Heart right ventricle (tissue), 16 donors: ENCODE measurements around the gene GZMM. TPM values are rescaled to one million over a fixed set of nuclear protein-coding genes. Genes with fewer than 3 reads are reported as not detected.
A peak's percentile ranks its signal among the peaks of the same experiment; 100 is the strongest.

Source experiments
- ATAC-seq, 8 donors: fragments of 200-7000 bp; cut with Tn5 transposase; one replicate each; pipeline ENCODE4 v1.9.1; 2020; ENCODE audit warnings: mild to moderate bottlenecking in 8 of 8, moderate library complexity in 8 of 8, moderate number of reproducible peaks in 1 of 8
- DNase-seq, 2 donors: peaks; one replicate each; pipeline ENCODE4 v3.0.0-alpha.2; 2020
- H3K27ac ChIP-seq, 10 donors: fragments of 200-600 bp; sonication (generic) in 2 of 10; one replicate each; pipeline versions ENCODE4 v1.5.0 to v1.8.0; 2020 to 2022; ENCODE audit warnings: mild to moderate bottlenecking in 3 of 10
- H3K27me3 ChIP-seq, 7 donors: fragments of 200-600 bp; one replicate each; pipeline ENCODE4 v1.8.0; 2021 to 2022; ENCODE audit warnings: mild to moderate bottlenecking in 2 of 7
- H3K36me3 ChIP-seq, 9 donors: fragments of 200-600 bp; sonication (generic) in 1 of 9; one replicate each; pipeline versions ENCODE4 v1.5.0 to v1.8.0; 2020 to 2022; ENCODE audit warnings: mild to moderate bottlenecking in 2 of 9
- H3K4me1 ChIP-seq, 9 donors: fragments of 200-600 bp; sonication (generic) in 1 of 9; one replicate each; pipeline versions ENCODE4 v1.5.0 to v1.8.0; 2020 to 2022; ENCODE audit warnings: mild to moderate bottlenecking in 4 of 9
- H3K4me3 ChIP-seq, 10 donors: fragments of 200-600 bp; sonication (generic) in 2 of 10; one replicate each; pipeline versions ENCODE4 v1.5.0 to v1.8.0; 2020 to 2022; ENCODE audit warnings: mild to moderate bottlenecking in 7 of 10, moderate library complexity in 2 of 10
- H3K9me3 ChIP-seq, 11 donors: fragments of 200-600 bp in 10 of 11; sonication (generic) in 2 of 11; one replicate each; pipeline versions ENCODE4 v1.5.0 to v1.8.0; 2013 to 2022; ENCODE audit warnings: mild to moderate bottlenecking in 2 of 11, control low read depth in 1 of 11, moderate library complexity in 1 of 11
- WGBS, 2 donors: extraction: QIAGEN DNeasy Blood & Tissue Kit; methylation state at CpG; one replicate each; pipeline ENCODE4 v1.1.7; 2013; ENCODE audit warnings: inconsistent platforms in 1 of 2; 5-methylcytosine and 5-hydroxymethylcytosine counted together
- intact Hi-C, 10 donors: fragments of 100-400 bp; cut with DNase I; formaldehyde crosslinking; loops; one replicate each; pipeline versions ENCODE4 v1.11.1 to v1.14.2; 2022
- polyA plus RNA-seq, 2 donors: library from polyadenylated mRNA; stranded (reverse); fragments of 200-250 nt; gene quantifications; one replicate each; pipeline ENCODE4 v1.2.3, GENCODE V29; 2013
- total RNA-seq, 10 donors: library from RNA; stranded (reverse); fragmentation: NEBNext Ultra II Directional in 3 of 10; extraction: Animal tissue kit (Norgen Biotek cat#: 25700) in 3 of 10; gene quantifications; one replicate each; pipeline versions ENCODE4 v1.2.1 to v1.2.4, GENCODE V29; 2021 to 2023
- TF ChIP-seq, protein P1 (sequence below), 9 donors: fragments of 200-600 bp; sonication (generic) in 2 of 9; IDR thresholded peaks; one replicate each; pipeline versions ENCODE4 v1.5.0 to v1.8.0; 2021 to 2022; ENCODE audit warnings: antibody characterized with exemption in 9 of 9, mild to moderate bottlenecking in 5 of 9, moderate library complexity in 1 of 9
- donor health status: Arrhythmogenic right ventricular cardiomyopathy.
- donor health status: ischemic (EF 13 %, LVEDD 7.1; RV severe dilation, severe dysfunction).
- donor health status: healthy with polysubstance abuse.
- donor health status: DM: no; HTN: yes; CAD: no.
- donor health status: DM: no; HTN: no; CAD: no.
- donor health status: ischemic (EF 25% LVEDD 6.9; RV normal size, moderate dysfunction).
- donor health status: ischemic (EF 25% LVEDD 5.7; RV mildly dilated, moderate dysfunction).
- donor health status: healthy.
- donor health status: DM: yes; HTN: yes; CAD: no.
- donor health status: Ischemic cardiomyopathy.
- donor health status: ischemic (EF 35%, LVEDD 5.7; RV mildly dilated, moderate dysfunction).
- donor health status: nonischemic (EF 11% LVEDD 7.7; RV severe dilation, severe dysfunction).
- donor health status: DM: yes; HTN: yes; CAD: no.
- donor health status: PGD.
- donor health status: ischemic (EF 29% LVEDD 5.4; RV normal size, mild dysfunction).
- donor health status: nonischemic (EF 23%, LVEDD 6.1; RV moderate dilation, normal function).

The GZMM gene
- total and polyA plus RNA-seq, 12 donors, result 0.25 to 2.7 (median 0.44) TPM; not detected in 7

DNA sequence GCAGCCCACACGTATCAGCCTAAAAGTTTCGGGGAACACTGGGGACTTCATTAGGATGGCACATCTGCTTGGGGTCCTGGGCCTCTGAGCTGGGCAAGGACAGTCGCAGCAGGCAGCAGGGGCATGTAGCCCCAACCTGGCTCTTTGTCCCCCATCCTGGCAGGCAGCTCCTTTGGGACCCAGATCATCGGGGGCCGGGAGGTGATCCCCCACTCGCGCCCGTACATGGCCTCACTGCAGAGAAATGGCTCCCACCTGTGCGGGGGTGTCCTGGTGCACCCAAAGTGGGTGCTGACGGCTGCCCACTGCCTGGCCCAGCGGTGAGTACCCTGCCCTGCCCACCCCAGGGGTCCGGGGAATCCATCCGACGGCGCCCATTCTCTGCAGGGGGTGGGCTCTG, 3.3 kb downstream of the GZMM start:
- H3K4me1 ChIP-seq, result peaks cover 0 to 19% (median 7%) of the 10 kb centered on the region in 9 donors
- H3K27ac ChIP-seq, result no peak overlapping the region
- TF ChIP-seq, protein P1, sequence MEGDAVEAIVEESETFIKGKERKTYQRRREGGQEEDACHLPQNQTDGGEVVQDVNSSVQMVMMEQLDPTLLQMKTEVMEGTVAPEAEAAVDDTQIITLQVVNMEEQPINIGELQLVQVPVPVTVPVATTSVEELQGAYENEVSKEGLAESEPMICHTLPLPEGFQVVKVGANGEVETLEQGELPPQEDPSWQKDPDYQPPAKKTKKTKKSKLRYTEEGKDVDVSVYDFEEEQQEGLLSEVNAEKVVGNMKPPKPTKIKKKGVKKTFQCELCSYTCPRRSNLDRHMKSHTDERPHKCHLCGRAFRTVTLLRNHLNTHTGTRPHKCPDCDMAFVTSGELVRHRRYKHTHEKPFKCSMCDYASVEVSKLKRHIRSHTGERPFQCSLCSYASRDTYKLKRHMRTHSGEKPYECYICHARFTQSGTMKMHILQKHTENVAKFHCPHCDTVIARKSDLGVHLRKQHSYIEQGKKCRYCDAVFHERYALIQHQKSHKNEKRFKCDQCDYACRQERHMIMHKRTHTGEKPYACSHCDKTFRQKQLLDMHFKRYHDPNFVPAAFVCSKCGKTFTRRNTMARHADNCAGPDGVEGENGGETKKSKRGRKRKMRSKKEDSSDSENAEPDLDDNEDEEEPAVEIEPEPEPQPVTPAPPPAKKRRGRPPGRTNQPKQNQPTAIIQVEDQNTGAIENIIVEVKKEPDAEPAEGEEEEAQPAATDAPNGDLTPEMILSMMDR (IDR thresholded peaks at IDR 0.05), result no peak
- intact Hi-C loops, result no loop called here
- H3K27me3 ChIP-seq, result no peaks in the 10 kb centered on the region
- ATAC-seq, result no peak
- no peak for DNase-seq
- no peak overlapping the region for H3K4me3 ChIP-seq
- WGBS, 2 donors, result 86 to 94% methylated on average over 15 of the region's 15 CpGs
- H3K9me3 ChIP-seq, result no peaks in the 10 kb centered on the region
- peaks cover 0 to 15% (median 5%) of the 10 kb centered on the region in 9 donors for H3K36me3 ChIP-seq

DNA sequence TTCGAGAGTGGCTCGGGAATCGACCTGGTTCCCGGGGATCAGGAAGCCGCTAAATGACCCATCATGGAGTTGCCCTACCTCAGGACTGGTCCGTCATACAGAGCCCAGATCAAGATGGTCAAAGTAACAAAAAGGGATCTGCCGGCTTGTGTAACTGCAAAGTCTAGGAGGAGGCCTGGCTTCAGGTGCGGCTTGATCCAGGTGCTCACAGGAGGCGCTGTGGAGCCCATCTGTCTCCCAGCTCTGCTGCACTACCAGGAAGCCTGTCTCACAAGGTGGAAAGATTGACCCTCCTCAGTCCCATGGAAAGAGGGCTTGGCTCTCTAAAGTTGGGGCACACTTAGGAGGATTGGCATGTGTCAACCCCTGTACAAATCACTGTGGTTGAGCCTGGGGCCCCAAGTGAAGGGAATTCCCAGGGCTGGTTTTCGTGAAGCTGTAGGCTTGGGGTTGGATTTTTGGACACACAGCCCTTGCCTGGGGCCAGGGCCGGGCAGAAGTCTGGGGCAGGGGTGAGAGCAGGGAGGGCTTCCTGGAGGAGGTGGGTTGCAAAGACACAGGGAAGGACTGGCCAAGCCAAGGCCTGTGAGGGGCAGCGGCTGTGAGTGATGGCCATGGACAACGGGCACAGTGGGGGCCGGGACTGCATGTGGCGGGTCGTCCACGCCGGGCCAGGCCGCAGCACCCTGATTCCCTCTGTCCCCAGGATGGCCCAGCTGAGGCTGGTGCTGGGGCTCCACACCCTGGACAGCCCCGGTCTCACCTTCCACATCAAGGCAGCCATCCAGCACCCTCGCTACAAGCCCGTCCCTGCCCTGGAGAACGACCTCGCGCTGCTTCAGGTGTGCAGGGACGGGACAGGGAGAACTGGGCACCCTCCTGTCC, 4.2 kb downstream of the GZMM start:
- peaks cover 0 to 5% (median 0%) of the 10 kb centered on the region in 9 donors for H3K36me3 ChIP-seq
- H3K9me3 ChIP-seq, result no peaks in the 10 kb centered on the region
- no peak overlapping the region for H3K4me3 ChIP-seq
- intact Hi-C loops, result no loop called here
- no peak overlapping the region for H3K27ac ChIP-seq
- ATAC-seq, result no peak
- H3K27me3 ChIP-seq, result no peaks in the 10 kb centered on the region
- 86 to 89% methylated on average over 26 of the region's 26 CpGs for WGBS, 2 donors
- no peak for DNase-seq
- TF ChIP-seq, protein P1 (IDR thresholded peaks at IDR 0.05), result no peak
- H3K4me1 ChIP-seq, result peaks cover 0 to 19% (median 7%) of the 10 kb centered on the region in 9 donors

DNA sequence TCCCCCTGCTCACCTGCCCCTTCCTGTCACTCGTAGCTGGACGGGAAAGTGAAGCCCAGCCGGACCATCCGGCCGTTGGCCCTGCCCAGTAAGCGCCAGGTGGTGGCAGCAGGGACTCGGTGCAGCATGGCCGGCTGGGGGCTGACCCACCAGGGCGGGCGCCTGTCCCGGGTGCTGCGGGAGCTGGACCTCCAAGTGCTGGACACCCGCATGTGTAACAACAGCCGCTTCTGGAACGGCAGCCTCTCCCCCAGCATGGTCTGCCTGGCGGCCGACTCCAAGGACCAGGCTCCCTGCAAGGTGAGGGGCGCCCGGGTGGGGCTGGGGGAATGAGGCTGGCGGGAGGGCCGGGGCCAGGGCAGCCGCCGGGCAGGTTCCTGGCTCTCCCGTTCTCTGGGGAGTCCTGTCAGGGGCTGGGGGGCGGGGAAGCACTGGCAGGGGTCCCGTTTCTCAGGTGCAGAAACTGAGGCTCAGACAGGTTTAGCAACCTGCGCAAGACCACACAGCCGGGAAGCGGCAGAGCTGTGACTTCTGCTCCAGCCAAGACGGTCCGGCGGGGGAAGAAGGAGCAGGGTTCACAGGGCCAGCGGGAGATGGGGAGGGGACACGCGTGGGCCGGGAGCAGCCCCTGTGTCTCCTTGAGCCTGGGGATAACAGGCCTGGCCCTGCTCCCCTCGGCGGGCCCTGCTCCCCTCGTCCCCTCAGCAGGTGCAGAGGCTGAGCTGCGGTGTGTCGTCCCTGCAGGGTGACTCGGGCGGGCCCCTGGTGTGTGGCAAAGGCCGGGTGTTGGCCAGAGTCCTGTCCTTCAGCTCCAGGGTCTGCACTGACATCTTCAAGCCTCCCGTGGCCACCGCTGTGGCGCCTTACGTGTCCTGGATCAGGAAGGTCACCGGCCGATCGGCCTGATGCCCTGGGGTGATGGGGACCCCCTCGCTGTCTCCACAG, 5.3 kb downstream of the GZMM start:
- no peaks in the 10 kb centered on the region for H3K27me3 ChIP-seq
- DNase-seq (no peak), ATAC-seq (peak in 2 of 8 donors; percentile 10 to 38)
- peaks cover 0 to 9% (median 2%) of the 10 kb centered on the region in 9 donors for H3K4me1 ChIP-seq
- TF ChIP-seq, protein P1 (IDR thresholded peaks at IDR 0.05), result no peak
- H3K27ac ChIP-seq, result no peak overlapping the region
- no peaks in the 10 kb centered on the region for H3K9me3 ChIP-seq
- no peak overlapping the region for H3K4me3 ChIP-seq
- no peaks in the 10 kb centered on the region for H3K36me3 ChIP-seq
- intact Hi-C loops, result no loop called here
- 65 to 75% methylated on average over 43 to 52 of the region's 52 CpGs for WGBS, 2 donors

DNA sequence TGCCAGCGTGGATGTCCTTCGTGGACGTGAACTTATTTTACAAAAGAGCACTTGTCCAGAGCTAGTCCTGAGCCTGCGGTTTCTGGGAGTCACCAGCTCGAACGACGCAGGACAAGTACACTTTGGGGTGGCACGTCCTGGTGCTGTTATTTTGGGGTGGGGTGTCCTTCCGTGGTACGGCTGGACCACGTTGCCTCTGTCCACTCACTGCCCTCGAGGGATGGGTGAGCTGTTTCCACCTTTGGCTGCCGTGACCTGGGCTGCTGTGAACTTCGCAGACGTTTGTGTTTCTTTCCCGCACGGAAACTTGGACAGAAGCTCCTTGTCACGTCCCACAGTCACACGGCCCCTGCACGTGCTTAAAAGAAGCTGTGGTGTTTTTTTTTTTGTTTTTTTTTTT, 11.0 kb downstream of the GZMM start:
- peaks cover 11 to 36% (median 22%) of the 10 kb centered on the region in 9 donors for H3K4me1 ChIP-seq
- TF ChIP-seq, protein P1 (IDR thresholded peaks at IDR 0.05), result no peak
- intact Hi-C loops, result no loop called here
- H3K36me3 ChIP-seq, result no peaks in the 10 kb centered on the region
- H3K27me3 ChIP-seq, result no peaks in the 10 kb centered on the region
- DNase-seq (no peak), ATAC-seq (peak in 1 of 8 donors; percentile 17)
- H3K9me3 ChIP-seq, result no peaks in the 10 kb centered on the region
- WGBS, 2 donors, result 68 to 75% methylated on average over 20 of the region's 20 CpGs
- no peak overlapping the region for H3K4me3 ChIP-seq
- peak overlapping the region in 4 of 10 donors; percentile 26 to 46 (median 38) for H3K27ac ChIP-seq
